ENCODE results near the gene TIAM1. TPM values are rescaled to one million over a fixed set of nuclear protein-coding genes. Genes with fewer than 3 reads are reported as not detected.

TIAM1 gene
- total and polyA plus RNA-seq, 2 of the 8 experiments (the other 6 are each of a cell fraction or from before 2014, with no cell fraction given), result 10.1 to 30.7 TPM

GRCh38 chr21:31233711-31234110, 110.3 kb downstream of the TIAM1 start:
- Histone ChIP-seq H2AK5ac (ENCODE audit: low read depth, low read length) (no peak overlapping the region), H3K23ac (ENCODE audit: insufficient read length) (no peak overlapping the region), H4K5ac (ENCODE audit: insufficient read length, low read depth, low read length) (no peak overlapping the region), H4K91ac (replicated peaks; ENCODE audit: insufficient read length, low read length) (no peak overlapping the region), H4K20me1 (replicated peaks in 1 of 2; ENCODE audit: control insufficient read depth in 1 of 2, insufficient read depth in 2 of 2, low read length in 2 of 2) (no peaks in the 10 kb centered on the region), H3K4me3 (ENCODE audit: extremely low read depth in 1 of 4, insufficient read depth in 2 of 4, low read depth in 3 of 4, low read length in 4 of 4) (no peak overlapping the region), H3K56ac (replicated peaks; ENCODE audit: insufficient read length, low read depth, low read length) (no peak overlapping the region), H2BK15ac (ENCODE audit: low read length) (no peak overlapping the region), H2AFZ (ENCODE audit: low read length) (no peak overlapping the region), H3K79me1 (ENCODE audit: low read depth, low read length) (no peaks in the 10 kb centered on the region), H3K9ac (replicated peaks in 1 of 4; ENCODE audit: extremely low read depth in 1 of 4, low read depth in 3 of 4, low read length in 3 of 4) (no peak overlapping the region), H4K8ac (ENCODE audit: extremely low read depth, insufficient read depth, low read length) (no peak overlapping the region), H3K36me3 (ENCODE audit: control insufficient read depth in 2 of 4, insufficient read depth in 4 of 4, low read length in 3 of 4) (no peaks in the 10 kb centered on the region), H3K9me3 (ENCODE audit: insufficient read depth in 2 of 2, low read depth in 1 of 2, low read length in 1 of 2) (no peaks in the 10 kb centered on the region), H3K4me2 (ENCODE audit: insufficient read depth in 1 of 2, low read depth in 2 of 2, low read length in 2 of 2) (no peak overlapping the region), H3K4me1 (replicated peaks in 1 of 4; ENCODE audit: control insufficient read depth in 3 of 4, insufficient read depth in 4 of 4, low read length in 3 of 4) (no peaks in the 10 kb centered on the region), H3K18ac (ENCODE audit: extremely low read depth, low read length) (no peak overlapping the region), H2BK120ac (replicated peaks; ENCODE audit: low read depth, low read length) (no peak overlapping the region), H2BK5ac (ENCODE audit: low read depth, low read length) (no peak overlapping the region), H3K23me2 (ENCODE audit: low read depth, low read length) (no peaks in the 10 kb centered on the region), H3K4ac (replicated peaks; ENCODE audit: insufficient read length, low read depth, low read length) (no peak overlapping the region), H3K14ac (ENCODE audit: insufficient read length) (no peak overlapping the region), H3K79me2 (ENCODE audit: control insufficient read depth in 1 of 2, insufficient read depth in 2 of 2, low read length in 2 of 2) (no peaks in the 10 kb centered on the region), H2BK20ac (ENCODE audit: low read length) (no peak overlapping the region), H3K27ac (ENCODE audit: low read depth, low read length) (no peak overlapping the region), H2BK12ac (ENCODE audit: low read depth, low read length) (no peak overlapping the region), H3K27me3 (replicated peaks in 1 of 4; ENCODE audit: control insufficient read depth in 3 of 4, extremely low read depth in 1 of 4, insufficient read depth in 3 of 4, low read length in 3 of 4) (no peaks in the 10 kb centered on the region)
- WGBS, 2 experiments (ENCODE audit: extremely low coverage in 1 of 2, insufficient coverage in 1 of 2, insufficient read length in 1 of 2, insufficient replicate concordance in 2 of 2, low coverage in 1 of 2, low lambda C conversion rate in 2 of 2, missing lambda C conversion rate in 1 of 2), result 84% methylated on average over 9 of the region's 9 CpGs; no CpG with 5 or more reads in 1 of the 2 experiments
- no peak for TF ChIP-seq RXRA (IDR thresholded peaks at IDR 0.05; ENCODE audit: insufficient read depth, low read depth, low read length)
- no peak for TF ChIP-seq SIRT6 (IDR thresholded peaks at IDR 0.05; ENCODE audit: low read length)
- no peak for TF ChIP-seq SRF (IDR thresholded peaks at IDR 0.05; ENCODE audit: low read depth, low read length)
- TF ChIP-seq CBX5 (IDR thresholded peaks at IDR 0.05; ENCODE audit: low read depth, low read length), result no peak
- TF ChIP-seq CBX8 (IDR thresholded peaks at IDR 0.05; ENCODE audit: borderline replicate concordance, low read depth, low read length), result no peak
- TF ChIP-seq TAF1 (IDR thresholded peaks at IDR 0.05; ENCODE audit: low read depth, low read length), result no peak
- no peak for TF ChIP-seq MAFK (IDR thresholded peaks at IDR 0.05; ENCODE audit: low read depth, low read length)
- POLR2A ChIA-PET (ENCODE audit: partially characterized antibody), result no interaction called here
- no peak for FAIRE-seq
- no peak for DNase-seq (ENCODE audit: low read depth in 1 of 2, low spot score in 2 of 2)
- CTCF ChIA-PET (ENCODE audit: partially characterized antibody), result interaction anchor here (1.1 to 1.7 kb wide), 4 partner anchors 9 to 347 kb away, joined by 3 to 5 read pairs (median 4); no protein-coding TSS in a partner anchor
